Panc1 (cell line): ENCODE data around the gene CYP2J2. TPM values are rescaled to one million over a fixed set of nuclear protein-coding genes. Genes with fewer than 3 reads are reported as not detected.
"Not testable (repeated sequence)": the region's sequence is repeated elsewhere in the genome, so short reads cannot be mapped to it uniquely, and the experiment has no call there.

Experiments
- ATAC-seq: fragments of 200-7000 bp; cut with Tn5 transposase; 2 replicates; pipeline ENCODE4 v1.9.1; 2020; ENCODE audit warnings: mild to moderate bottlenecking, moderate library complexity
- BruUV-seq: library from RNA; stranded (reverse); fragments of 400-500 nt; replicated peaks from 2 replicates; lab custom pipeline; 2021; lab: Mats Ljungman, UMichigan
- CTCF ChIA-PET: fragments of 300-600 bp; sonication (Branson Sonifier 250); formaldehyde crosslinking; loops from one replicate; lab custom pipeline; 2022; ENCODE audit warnings: antibody characterized with exemption; lab: Charles Lee
- POLR2A ChIA-PET: fragments of 300-600 bp; sonication (Branson Sonifier 250); formaldehyde crosslinking; loops from one replicate; lab custom pipeline; 2022; ENCODE audit warnings: antibody characterized with exemption; lab: Charles Lee
- DNase-seq: peaks from one replicate; pipeline ENCODE4 v3.0.0-alpha.2; 2010; ENCODE audit warnings: low read depth, low spot score
- H3K27ac ChIP-seq: 2 replicates; pipeline ENCODE4 v1.5.1; 2011; ENCODE audit warnings: mild to moderate bottlenecking, low read length, inconsistent platforms
- H3K27me3 ChIP-seq: fragments of 200-500 bp; sonication (Bioruptor generic); 2 replicates; pipeline ENCODE4 v1.6.0; 2014; ENCODE audit warnings: low read length, inconsistent platforms; ENCODE audit not compliant: control insufficient read depth, insufficient read depth
- H3K36me3 ChIP-seq: fragments of 200-500 bp; sonication (Bioruptor generic); 2 replicates; pipeline ENCODE4 v1.5.1; 2014; ENCODE audit warnings: inconsistent platforms, mild to moderate bottlenecking, low read length, moderate library complexity; ENCODE audit not compliant: control insufficient read depth, insufficient read depth
- H3K4me1 ChIP-seq: 2 replicates; pipeline ENCODE4 v1.5.1; 2011; ENCODE audit warnings: inconsistent platforms, mild to moderate bottlenecking, low read length, moderate library complexity; ENCODE audit not compliant: control insufficient read depth, insufficient read depth
- H3K4me3 ChIP-seq, 2 experiments: 2 replicates each; pipeline ENCODE4 v1.5.1; 2011 to 2012; ENCODE audit warnings: low read depth in 2 of 2, low read length in 2 of 2, mild to moderate bottlenecking in 2 of 2, inconsistent platforms in 1 of 2, moderate library complexity in 1 of 2
- H3K9me3 ChIP-seq: fragments of 200-500 bp; sonication (Bioruptor generic); 2 replicates; pipeline ENCODE4 v1.5.1; 2014; ENCODE audit warnings: low read depth, mild to moderate bottlenecking, inconsistent platforms, low read length, moderate library complexity; ENCODE audit not compliant: control insufficient read depth, insufficient read depth
- POLR2AphosphoS5 ChIP-seq: IDR thresholded peaks from 2 replicates; pipeline ENCODE4 v1.6.1; 2012; ENCODE audit warnings: mild to moderate bottlenecking, low read depth, low read length, moderate library complexity
- SIN3A ChIP-seq: IDR thresholded peaks from 2 replicates; pipeline ENCODE4 v1.6.1; 2012; ENCODE audit warnings: low read depth, mild to moderate bottlenecking, low read length, moderate library complexity, borderline replicate concordance; ENCODE audit not compliant: insufficient read depth
- TCF7L2 ChIP-seq: IDR thresholded peaks from 2 replicates; pipeline ENCODE4 v1.6.1; 2011; ENCODE audit warnings: mild to moderate bottlenecking, low read depth, low read length, inconsistent platforms
- in situ Hi-C: cut with HindIII; loops from 2 replicates; pipeline ENCODE4 v1.10.0; 2016; ENCODE audit warnings: low sequenced_read_pairs, low pct_unique_long_range_greater_than_20kb
- intact Hi-C: fragments of 100-400 bp; cut with micrococcal nuclease; formaldehyde crosslinking; loops from one replicate; pipeline ENCODE4 v1.10.0; 2022; ENCODE audit not compliant: unreplicated experiment
- total RNA-seq: library from RNA; stranded (reverse); gene quantifications from one replicate; pipeline ENCODE4 v1.2.1, GENCODE V29; 2021; ENCODE audit not compliant: unreplicated experiment
- TF ChIP-seq, protein P1 (sequence below): fragments of 450-650 bp; IDR thresholded peaks from 2 replicates; pipeline ENCODE4 v1.5.1; 2017; ENCODE audit warnings: mild to moderate bottlenecking
- TF ChIP-seq, protein P2 (sequence below), 2 experiments: IDR thresholded peaks; 2 replicates each; pipeline ENCODE4 v1.6.1; 2011 to 2012; ENCODE audit warnings: low read depth in 2 of 2, control low read depth in 1 of 2, low read length in 1 of 2, mild to moderate bottlenecking in 1 of 2, moderate library complexity in 1 of 2; ENCODE audit not compliant: insufficient read depth in 1 of 2

The CYP2J2 gene
- total RNA-seq, 1 experiment from 2014 or later = not detected

DNA sequence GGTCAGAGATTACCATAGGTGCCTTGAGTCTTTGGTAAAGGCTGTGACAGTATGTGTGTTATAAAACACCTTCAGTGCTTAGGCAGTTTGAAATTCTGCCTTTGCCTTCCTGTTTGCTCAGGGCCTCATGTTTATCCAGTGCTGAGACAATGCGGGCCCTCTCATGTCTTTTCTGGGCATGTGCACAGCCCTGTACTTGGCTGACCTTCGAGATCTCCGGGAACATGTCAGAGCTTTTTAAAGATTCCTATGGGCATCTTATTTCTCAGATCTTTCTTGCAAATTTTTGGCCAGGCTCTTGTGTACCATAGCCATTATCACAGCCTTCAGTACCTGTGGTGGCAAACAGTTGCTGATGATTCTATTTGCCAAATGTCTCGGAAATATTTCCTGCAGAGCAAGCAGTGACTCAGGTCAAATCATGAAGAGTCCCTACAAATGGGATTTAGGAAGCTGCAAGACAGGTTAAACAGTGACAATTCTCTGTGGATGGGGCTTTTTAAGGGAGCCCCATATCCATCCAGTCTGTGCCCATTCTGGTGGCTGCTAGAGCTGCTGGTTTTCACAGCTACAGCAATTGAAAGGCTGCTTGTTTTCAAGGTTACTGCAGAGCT, 69.7 kb downstream of the CYP2J2 start:
- intact Hi-C loops (no loop called here), in situ Hi-C loops (no loop called here)
- Histone ChIP-seq H3K4me1 (no peaks in the 10 kb centered on the region), H3K27me3 (peaks cover 2% of the 10 kb centered on the region; the same call in 1 of the 2 replicates), H3K36me3 (no peaks in the 10 kb centered on the region), H3K4me3 (no peak overlapping the region), H3K9me3 (no peaks in the 10 kb centered on the region), H3K27ac (no peak overlapping the region)
- TF ChIP-seq TCF7L2 (no peak), POLR2AphosphoS5 (no peak)
- ATAC-seq (no peak), DNase-seq (no peak)
- no TSS peak for BruUV-seq
- POLR2A ChIA-PET = no interaction called here
- CTCF ChIA-PET = no interaction called here

DNA sequence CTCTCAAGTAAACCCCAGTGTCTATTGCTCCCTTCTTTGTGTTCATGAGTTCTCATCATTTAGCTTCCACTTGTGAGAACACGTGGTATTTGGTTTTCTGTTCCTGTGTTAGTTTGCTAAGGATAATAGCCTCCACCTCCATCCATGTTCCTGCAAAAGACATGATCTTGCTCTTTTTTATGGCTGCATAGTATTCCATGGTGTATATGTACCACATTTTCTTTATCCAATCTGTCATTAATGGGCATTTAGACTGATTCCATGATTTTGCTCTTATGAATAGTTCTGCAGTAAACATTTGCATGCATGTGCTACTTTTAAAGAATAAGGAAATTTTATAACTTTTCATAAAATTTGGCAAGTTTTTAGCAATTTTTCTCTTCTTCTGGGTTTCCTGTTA, 71.3 kb downstream of the CYP2J2 start:
- CTCF ChIA-PET = not testable (repeated sequence)

DNA sequence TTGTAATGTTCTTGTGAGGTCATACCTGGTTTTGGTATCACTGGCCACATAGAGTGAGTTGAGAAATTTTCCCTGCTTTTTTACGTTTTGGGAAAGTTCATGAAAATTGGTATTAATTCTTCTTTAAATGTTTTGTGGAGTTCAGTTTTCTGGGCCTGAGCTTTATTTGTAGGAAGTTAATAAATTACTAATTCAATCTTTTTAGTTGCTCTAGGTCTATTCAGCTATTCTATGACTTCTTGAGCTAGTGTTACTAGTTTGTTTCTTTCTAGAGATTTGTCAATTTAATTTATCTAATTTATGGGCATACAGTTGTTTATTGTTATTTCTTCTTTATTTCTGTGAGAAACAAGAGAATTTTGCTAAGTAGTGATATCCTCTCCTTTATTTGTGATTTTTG, 74.5 kb downstream of the CYP2J2 start:
- no peak for DNase-seq
- intact Hi-C loops = no loop called here
- TF ChIP-seq POLR2AphosphoS5 = no peak
- TF ChIP-seq, protein P1, sequence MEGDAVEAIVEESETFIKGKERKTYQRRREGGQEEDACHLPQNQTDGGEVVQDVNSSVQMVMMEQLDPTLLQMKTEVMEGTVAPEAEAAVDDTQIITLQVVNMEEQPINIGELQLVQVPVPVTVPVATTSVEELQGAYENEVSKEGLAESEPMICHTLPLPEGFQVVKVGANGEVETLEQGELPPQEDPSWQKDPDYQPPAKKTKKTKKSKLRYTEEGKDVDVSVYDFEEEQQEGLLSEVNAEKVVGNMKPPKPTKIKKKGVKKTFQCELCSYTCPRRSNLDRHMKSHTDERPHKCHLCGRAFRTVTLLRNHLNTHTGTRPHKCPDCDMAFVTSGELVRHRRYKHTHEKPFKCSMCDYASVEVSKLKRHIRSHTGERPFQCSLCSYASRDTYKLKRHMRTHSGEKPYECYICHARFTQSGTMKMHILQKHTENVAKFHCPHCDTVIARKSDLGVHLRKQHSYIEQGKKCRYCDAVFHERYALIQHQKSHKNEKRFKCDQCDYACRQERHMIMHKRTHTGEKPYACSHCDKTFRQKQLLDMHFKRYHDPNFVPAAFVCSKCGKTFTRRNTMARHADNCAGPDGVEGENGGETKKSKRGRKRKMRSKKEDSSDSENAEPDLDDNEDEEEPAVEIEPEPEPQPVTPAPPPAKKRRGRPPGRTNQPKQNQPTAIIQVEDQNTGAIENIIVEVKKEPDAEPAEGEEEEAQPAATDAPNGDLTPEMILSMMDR = no peak
- no peak for TF ChIP-seq TCF7L2
- TF ChIP-seq, protein P2, sequence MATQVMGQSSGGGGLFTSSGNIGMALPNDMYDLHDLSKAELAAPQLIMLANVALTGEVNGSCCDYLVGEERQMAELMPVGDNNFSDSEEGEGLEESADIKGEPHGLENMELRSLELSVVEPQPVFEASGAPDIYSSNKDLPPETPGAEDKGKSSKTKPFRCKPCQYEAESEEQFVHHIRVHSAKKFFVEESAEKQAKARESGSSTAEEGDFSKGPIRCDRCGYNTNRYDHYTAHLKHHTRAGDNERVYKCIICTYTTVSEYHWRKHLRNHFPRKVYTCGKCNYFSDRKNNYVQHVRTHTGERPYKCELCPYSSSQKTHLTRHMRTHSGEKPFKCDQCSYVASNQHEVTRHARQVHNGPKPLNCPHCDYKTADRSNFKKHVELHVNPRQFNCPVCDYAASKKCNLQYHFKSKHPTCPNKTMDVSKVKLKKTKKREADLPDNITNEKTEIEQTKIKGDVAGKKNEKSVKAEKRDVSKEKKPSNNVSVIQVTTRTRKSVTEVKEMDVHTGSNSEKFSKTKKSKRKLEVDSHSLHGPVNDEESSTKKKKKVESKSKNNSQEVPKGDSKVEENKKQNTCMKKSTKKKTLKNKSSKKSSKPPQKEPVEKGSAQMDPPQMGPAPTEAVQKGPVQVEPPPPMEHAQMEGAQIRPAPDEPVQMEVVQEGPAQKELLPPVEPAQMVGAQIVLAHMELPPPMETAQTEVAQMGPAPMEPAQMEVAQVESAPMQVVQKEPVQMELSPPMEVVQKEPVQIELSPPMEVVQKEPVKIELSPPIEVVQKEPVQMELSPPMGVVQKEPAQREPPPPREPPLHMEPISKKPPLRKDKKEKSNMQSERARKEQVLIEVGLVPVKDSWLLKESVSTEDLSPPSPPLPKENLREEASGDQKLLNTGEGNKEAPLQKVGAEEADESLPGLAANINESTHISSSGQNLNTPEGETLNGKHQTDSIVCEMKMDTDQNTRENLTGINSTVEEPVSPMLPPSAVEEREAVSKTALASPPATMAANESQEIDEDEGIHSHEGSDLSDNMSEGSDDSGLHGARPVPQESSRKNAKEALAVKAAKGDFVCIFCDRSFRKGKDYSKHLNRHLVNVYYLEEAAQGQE (IDR thresholded peaks at IDR 0.05; ENCODE audit: insufficient read depth in 1 of 2, low read depth in 2 of 2, low read length in 1 of 2) = no peak
- no peak for TF ChIP-seq SIN3A

More for the DNA sequence above, 71.3 kb downstream of the CYP2J2 start:
- DNase-seq, ATAC-seq, in situ Hi-C loops, H3K9me3 ChIP-seq, POLR2A ChIA-PET, intact Hi-C loops, H3K4me1 ChIP-seq, BruUV-seq, H3K36me3 ChIP-seq, H3K4me3 ChIP-seq, H3K27me3 ChIP-seq, H3K27ac ChIP-seq: not testable (repeated sequence)

More for the DNA sequence above, 74.5 kb downstream of the CYP2J2 start:
- no TSS peak for BruUV-seq
- ChIA-PET CTCF (no interaction called here), POLR2A (no interaction called here)
- Histone ChIP-seq H3K27me3 (no peaks in the 10 kb centered on the region), H3K36me3 (no peaks in the 10 kb centered on the region; the same call in 1 of the 2 replicates), H3K9me3 (no peaks in the 10 kb centered on the region), H3K27ac (no peak overlapping the region), H3K4me3 (no peak overlapping the region), H3K4me1 (no peaks in the 10 kb centered on the region)
- ATAC-seq = no peak
- in situ Hi-C loops = no loop called here
